Spinal cord (tissue), 10 donors: ENCODE results near the gene MAML2. TPM values are rescaled to one million over a fixed set of nuclear protein-coding genes. Genes with fewer than 3 reads are reported as not detected.
A peak's percentile ranks its signal among the peaks of the same experiment; 100 is the strongest.

ENCODE experiments used
- DNase-seq, 6 donors: peaks; one replicate each; pipeline versions ENCODE4 v3.0.0 to v3.0.0-alpha.2; 2013 to 2015; ENCODE audit warnings: low spot score in 6 of 6, low read depth in 4 of 6
- H3K27ac ChIP-seq: one replicate; pipeline ENCODE4 v1.5.1; 2013; ENCODE audit warnings: low read depth, low read length, control low read depth
- H3K27me3 ChIP-seq: one replicate; pipeline ENCODE4 v1.6.1; 2013; ENCODE audit warnings: low read length; ENCODE audit not compliant: control insufficient read depth, insufficient read depth
- H3K36me3 ChIP-seq: one replicate; pipeline ENCODE4 v1.6.1; 2013; ENCODE audit warnings: low read length; ENCODE audit not compliant: control insufficient read depth, insufficient read depth
- H3K4me1 ChIP-seq: one replicate; pipeline ENCODE4 v1.6.1; 2013; ENCODE audit warnings: low read length; ENCODE audit not compliant: control insufficient read depth, insufficient read depth
- H3K4me3 ChIP-seq: one replicate; pipeline ENCODE4 v1.5.1; 2013; ENCODE audit warnings: low read depth, low read length, control low read depth
- H3K9me3 ChIP-seq: one replicate; pipeline ENCODE4 v1.6.1; 2013; ENCODE audit warnings: low read length; ENCODE audit not compliant: control insufficient read depth, insufficient read depth
- WGBS: methylation state at CpG from one replicate; pipeline ENCODE4 v1.1.5; 2013; ENCODE audit warnings: missing lambda C conversion rate; ENCODE audit not compliant: insufficient coverage; 5-methylcytosine and 5-hydroxymethylcytosine counted together
- polyA plus RNA-seq, 2 donors: library from polyadenylated mRNA; unstranded; fragments of 120-200 nt; gene quantifications; one replicate each; pipeline ENCODE4 v1.2.1, GENCODE V29; 2013; ENCODE audit not compliant: insufficient read length in 2 of 2
- total RNA-seq, 2 donors: library from RNA; depleted of rRNA in 1 of 2; stranded (reverse); fragments of 120-200 nt in 1 of 2; fragments of >200 nt in 1 of 2; gene quantifications; one replicate each; pipeline versions ENCODE4 v1.2.3 to v1.2.4, GENCODE V29; 2013 to 2014
- donor health status: healthy.

Gene MAML2
- total and polyA plus RNA-seq, 4 donors: 16.7 to 25.5 (median 18.7) TPM

- no peak overlapping the region for H3K27ac ChIP-seq
- no peak for DNase-seq
- WGBS: no CpG with 5 or more reads among the region's 2 CpGs
- H3K9me3 ChIP-seq: no peaks in the 10 kb centered on the region
- H3K27me3 ChIP-seq: no peaks in the 10 kb centered on the region
- peaks cover 5% of the 10 kb centered on the region for H3K4me1 ChIP-seq
- no peak overlapping the region for H3K4me3 ChIP-seq
- no peaks in the 10 kb centered on the region for H3K36me3 ChIP-seq
Measured at GRCh38 chr11:96061069-96061468, 281.9 kb downstream of the MAML2 start.

DNA sequence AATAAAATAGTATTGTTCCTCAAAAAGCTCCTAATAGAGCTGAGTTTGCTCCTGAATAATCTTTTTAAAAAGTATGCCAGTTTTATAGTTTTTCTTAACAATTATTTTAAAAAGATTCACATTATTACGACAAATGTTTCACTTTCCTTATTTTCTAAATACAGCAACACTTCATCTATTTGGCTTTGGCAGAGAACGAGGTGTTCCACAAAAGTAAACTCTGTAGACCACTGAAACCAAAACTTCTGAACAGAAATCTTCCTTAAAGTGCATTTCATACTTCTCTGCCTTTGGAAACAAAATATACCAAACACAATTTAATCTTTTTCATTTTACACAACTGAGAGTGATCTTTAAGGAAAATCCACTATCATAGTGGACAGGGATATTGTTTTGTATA lies 285.5 kb downstream of the MAML2 start:
- no peaks in the 10 kb centered on the region for H3K9me3 ChIP-seq
- 86% methylated on average over 2 of the region's 2 CpGs for WGBS
- H3K4me3 ChIP-seq: no peak overlapping the region
- no peak overlapping the region for H3K27ac ChIP-seq
- DNase-seq: no peak
- no peaks in the 10 kb centered on the region for H3K27me3 ChIP-seq
- H3K36me3 ChIP-seq: no peaks in the 10 kb centered on the region
- no peaks in the 10 kb centered on the region for H3K4me1 ChIP-seq

DNA sequence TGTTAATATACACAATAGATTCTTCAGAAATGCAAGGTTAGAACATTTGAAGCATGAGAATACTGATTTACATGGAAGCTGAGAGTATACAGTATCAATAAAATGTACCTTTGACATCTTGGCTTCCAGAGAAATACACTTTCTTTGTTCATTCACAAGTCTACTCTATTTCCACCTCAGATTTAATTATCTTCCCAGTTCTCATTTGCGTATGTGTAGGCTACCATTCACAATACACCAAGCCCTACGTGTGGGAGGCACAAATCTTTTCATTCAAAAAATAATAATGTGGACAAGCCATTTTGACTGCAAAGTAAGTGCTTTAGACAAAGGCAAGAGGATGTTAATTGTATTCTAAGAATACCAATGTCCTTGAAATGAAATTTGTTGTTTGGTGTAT lies 286.4 kb downstream of the MAML2 start:
- H3K9me3 ChIP-seq: no peaks in the 10 kb centered on the region
- H3K4me3 ChIP-seq: no peak overlapping the region
- no peak for DNase-seq
- no peaks in the 10 kb centered on the region for H3K4me1 ChIP-seq
- H3K27me3 ChIP-seq: no peaks in the 10 kb centered on the region
- no CpG with 5 or more reads among the region's 2 CpGs for WGBS
- no peak overlapping the region for H3K27ac ChIP-seq
- H3K36me3 ChIP-seq: no peaks in the 10 kb centered on the region

GRCh38 chr11:96055706-96056387 lies 287.1 kb downstream of the MAML2 start:
- no CpG with 5 or more reads among the region's 3 CpGs for WGBS
- no peak overlapping the region for H3K4me3 ChIP-seq
- no peak for DNase-seq
- no peaks in the 10 kb centered on the region for H3K4me1 ChIP-seq
- H3K36me3 ChIP-seq: no peaks in the 10 kb centered on the region
- H3K27ac ChIP-seq: peak overlapping the region; percentile 59
- H3K9me3 ChIP-seq: no peaks in the 10 kb centered on the region
- H3K27me3 ChIP-seq: no peaks in the 10 kb centered on the region

- no peaks in the 10 kb centered on the region for H3K27me3 ChIP-seq
- WGBS: no CpG with 5 or more reads among the region's 2 CpGs
- H3K4me3 ChIP-seq: no peak overlapping the region
- no peaks in the 10 kb centered on the region for H3K9me3 ChIP-seq
- peak in 3 of 6 donors; percentile 36 to 92 (median 77) for DNase-seq
- H3K36me3 ChIP-seq: no peaks in the 10 kb centered on the region
- peak overlapping the region; percentile 59 for H3K27ac ChIP-seq
- no peaks in the 10 kb centered on the region for H3K4me1 ChIP-seq
Measured at GRCh38 chr11:96054870-96055705, 287.9 kb downstream of the MAML2 start.

GRCh38 chr11:96052921-96053651 lies 289.9 kb downstream of the MAML2 start:
- peak in 1 of 6 donors; percentile 38 for DNase-seq
- Histone ChIP-seq H3K4me1 (no peaks in the 10 kb centered on the region), H3K36me3 (no peaks in the 10 kb centered on the region), H3K9me3 (no peaks in the 10 kb centered on the region), H3K27me3 (no peaks in the 10 kb centered on the region), H3K27ac (no peak overlapping the region), H3K4me3 (no peak overlapping the region)
- WGBS: no CpG with 5 or more reads among the region's 2 CpGs

GRCh38 chr11:96051820-96052219 lies 291.2 kb downstream of the MAML2 start:
- Histone ChIP-seq H3K36me3 (no peaks in the 10 kb centered on the region), H3K27me3 (no peaks in the 10 kb centered on the region), H3K27ac (no peak overlapping the region), H3K4me1 (no peaks in the 10 kb centered on the region), H3K9me3 (no peaks in the 10 kb centered on the region), H3K4me3 (no peak overlapping the region)
- no CpG with 5 or more reads among the region's 1 CpG for WGBS
- DNase-seq: no peak

GRCh38 chr11:96050435-96051182 lies 292.4 kb downstream of the MAML2 start:
- 100% methylated on average over 1 of the region's 1 CpG for WGBS
- Histone ChIP-seq H3K9me3 (no peaks in the 10 kb centered on the region), H3K27ac (no peak overlapping the region), H3K4me3 (no peak overlapping the region), H3K36me3 (no peaks in the 10 kb centered on the region), H3K4me1 (peaks cover 4% of the 10 kb centered on the region), H3K27me3 (no peaks in the 10 kb centered on the region)
- no peak for DNase-seq

- Histone ChIP-seq H3K36me3 (no peaks in the 10 kb centered on the region), H3K27me3 (no peaks in the 10 kb centered on the region), H3K9me3 (no peaks in the 10 kb centered on the region), H3K27ac (no peak overlapping the region), H3K4me1 (peaks cover 4% of the 10 kb centered on the region), H3K4me3 (no peak overlapping the region)
- DNase-seq: no peak
- WGBS: no CpG with 5 or more reads among the region's 2 CpGs
Measured at GRCh38 chr11:96049426-96049825, 293.6 kb downstream of the MAML2 start.
